K562 (cell line): ENCODE results near the gene RAVER2. TPM values are rescaled to one million over a fixed set of nuclear protein-coding genes. Genes with fewer than 3 reads are reported as not detected.

ENCODE experiments used
- ATAC-seq: fragments of 200-7000 bp; cut with Tn5 transposase; 3 replicates; pipeline ENCODE4 v1.9.1; 2020; ENCODE audit warnings: moderate library complexity
- BruUV-seq: library from RNA; stranded (reverse); fragments of 400-500 nt; replicated peaks from 2 replicates; lab custom pipeline; 2021; lab: Mats Ljungman, UMichigan
- CTCF ChIA-PET: fragments of 300-600 bp; formaldehyde crosslinking; extraction: SDS; loops from one replicate; lab custom pipeline; 2021; ENCODE audit warnings: low intra/inter-chr PET ratio; lab: Yijun Ruan, JAX
- POLR2A ChIA-PET: fragments of 300-600, 350-650 bp; sonication (Branson Sonifier 250); formaldehyde crosslinking; extraction: SDS; loops from one replicate; lab custom pipeline; 2021; ENCODE audit warnings: antibody characterized with exemption, inconsistent platforms; lab: Yijun Ruan, JAX
- DNase-seq, 4 experiments: peaks; one replicate each; pipeline versions ENCODE4 v3.0.0 to v3.0.0-alpha.2; 2011 to 2018; ENCODE audit warnings: low spot score in 3 of 4, mixed read lengths in 3 of 4; ENCODE audit errors: extremely low read depth in 1 of 4
- FAIRE-seq: peaks from 2 replicates; lab custom pipeline; 2011; peaks lifted over from hg19 to GRCh38; lab: Jason Lieb, UNC
- H2AFZ ChIP-seq: 2 replicates; pipeline ENCODE4 v1.6.0; 2011; ENCODE audit warnings: low read depth, low read length, control low read depth, inconsistent platforms
- H3K27ac ChIP-seq: fragments of 200-600 bp; 3 replicates; pipeline ENCODE4 v1.8.0; 2011; ENCODE audit warnings: low read depth, mild to moderate bottlenecking, control low read depth, inconsistent platforms, low read length, moderate library complexity, mixed read lengths; ENCODE audit errors: extremely low read depth
- H3K27me3 ChIP-seq, 2 experiments: fragments of 300-600 bp in 1 of 2; 2 replicates in 1 of 2; 3 replicates in 1 of 2; pipeline versions ENCODE4 v1.6.0 to v1.8.0; 2011; ENCODE audit warnings: inconsistent platforms in 2 of 2, low read length in 2 of 2, mild to moderate bottlenecking in 1 of 2, mixed read lengths in 1 of 2, moderate library complexity in 1 of 2; ENCODE audit not compliant: control insufficient read depth in 2 of 2, insufficient read depth in 2 of 2
- H3K36me3 ChIP-seq: fragments of 300-600 bp; 3 replicates; pipeline ENCODE4 v1.8.0; 2011; ENCODE audit warnings: mild to moderate bottlenecking, low read length, inconsistent platforms; ENCODE audit not compliant: control insufficient read depth, insufficient read depth
- H3K4me1 ChIP-seq, 2 experiments: fragments of 200-600 bp in 1 of 2; replicated peaks in 1 of 2; 2 replicates in 1 of 2; 3 replicates in 1 of 2; pipeline versions ENCODE4 v1.5.1 to v1.8.0; 2011; ENCODE audit warnings: inconsistent platforms in 2 of 2, low read length in 2 of 2, mild to moderate bottlenecking in 1 of 2, mixed read lengths in 1 of 2, moderate library complexity in 1 of 2; ENCODE audit not compliant: control insufficient read depth in 2 of 2, insufficient read depth in 2 of 2
- H3K4me2 ChIP-seq: 2 replicates; pipeline ENCODE4 v1.6.1; 2011; ENCODE audit warnings: low read length, control low read depth, inconsistent platforms, mixed read lengths; ENCODE audit not compliant: insufficient read depth
- H3K4me3 ChIP-seq: fragments of 200-600 bp; sonication (generic), shearing (Covaris generic); 2 replicates; pipeline ENCODE4 v1.5.1; 2016; ENCODE audit warnings: control low read depth, inconsistent platforms
- H3K79me2 ChIP-seq: fragments of 200-600 bp; 3 replicates; pipeline ENCODE4 v1.8.0; 2011; ENCODE audit warnings: low read length, inconsistent platforms; ENCODE audit not compliant: control insufficient read depth, insufficient read depth
- H3K9ac ChIP-seq, 2 experiments: 2 replicates each; pipeline versions ENCODE4 v1.6.0 to v1.6.1; 2011; ENCODE audit warnings: low read depth in 2 of 2, low read length in 2 of 2, control low read depth in 1 of 2, inconsistent platforms in 1 of 2, mild to moderate bottlenecking in 1 of 2, mixed read lengths in 1 of 2; ENCODE audit not compliant: insufficient read depth in 1 of 2
- H3K9me1 ChIP-seq: one replicate; pipeline ENCODE4 v1.6.0; 2011; ENCODE audit warnings: inconsistent platforms, mild to moderate bottlenecking, low read length, moderate library complexity; ENCODE audit not compliant: control insufficient read depth, insufficient read depth
- H3K9me3 ChIP-seq: replicated peaks from 2 replicates; pipeline ENCODE4 v1.5.1; 2011; ENCODE audit warnings: low read depth, low read length, inconsistent platforms; ENCODE audit not compliant: control insufficient read depth, insufficient read depth
- H4K20me1 ChIP-seq: replicated peaks from 2 replicates; pipeline ENCODE4 v1.6.1; 2011; ENCODE audit warnings: low read length, inconsistent platforms, mixed read lengths; ENCODE audit not compliant: control insufficient read depth, insufficient read depth
- ATF3 ChIP-seq, 2 experiments: fragments of 450-650 bp in 1 of 2; sonication (generic) in 1 of 2; formaldehyde crosslinking in 1 of 2; IDR thresholded peaks in 1 of 2; conservative IDR thresholded peaks in 1 of 2; 2 replicates each; pipeline versions ENCODE4 v1.6.1 to v1.8.1; 2016 to 2023; ENCODE audit warnings: mild to moderate bottlenecking in 2 of 2, moderate library complexity in 2 of 2, inconsistent platforms in 1 of 2, missing genetic modification reagents in 1 of 2
- CREB1 ChIP-seq, 2 experiments: sonication (generic) in 1 of 2; formaldehyde crosslinking in 1 of 2; IDR thresholded peaks; 2 replicates each; pipeline versions ENCODE4 v1.6.1 to v1.8.0; 2012 to 2022; ENCODE audit warnings: inconsistent platforms in 1 of 2, mild to moderate bottlenecking in 1 of 2, missing genetic modification reagents in 1 of 2, moderate library complexity in 1 of 2
- EWSR1 ChIP-seq: fragments of 450-650 bp; IDR thresholded peaks from 2 replicates; pipeline ENCODE4 v1.6.1; 2018; ENCODE audit warnings: borderline replicate concordance, mild to moderate bottlenecking, low read depth, moderate library complexity; ENCODE audit not compliant: partially characterized antibody
- GTF2E2 ChIP-seq: fragments of 200-800 bp; sonication (Bioruptor generic); IDR thresholded peaks from 2 replicates; pipeline ENCODE4 v1.6.1; 2016; ENCODE audit warnings: missing genetic modification characterization, missing compliant biosample characterization
- HDAC2 ChIP-seq: fragments of 450-650 bp; IDR thresholded peaks from 2 replicates; pipeline ENCODE4 v1.6.1; 2016; ENCODE audit warnings: mild to moderate bottlenecking
- KHSRP ChIP-seq: fragments of 450-650 bp; IDR thresholded peaks from 2 replicates; pipeline ENCODE4 v1.6.1; 2017
- MCM3 ChIP-seq: fragments of 450-650 bp; IDR thresholded peaks from 2 replicates; pipeline ENCODE4 v1.6.1; 2016
- MYC ChIP-seq, 2 experiments: fragments of 250-450 bp in 1 of 2; sonication (Bioruptor Pico) in 1 of 2; IDR thresholded peaks; 2 replicates each; pipeline versions ENCODE4 v1.5.1 to v1.6.1; 2012 to 2021; ENCODE audit warnings: low read depth in 2 of 2, borderline replicate concordance in 1 of 2, improper control_type of control experiment in 1 of 2, low read length in 1 of 2, mild to moderate bottlenecking in 1 of 2, moderate library complexity in 1 of 2
- PHF21A ChIP-seq: fragments of 450-650 bp; IDR thresholded peaks from 2 replicates; pipeline ENCODE4 v1.6.1; 2017; ENCODE audit warnings: low read depth, borderline replicate concordance
- SNIP1 ChIP-seq: fragments of 450-650 bp; IDR thresholded peaks from 2 replicates; pipeline ENCODE4 v1.7.1; 2017; ENCODE audit warnings: low read depth, mild to moderate bottlenecking
- TFAP4 ChIP-seq: sonication (generic); formaldehyde crosslinking; IDR thresholded peaks from 2 replicates; pipeline ENCODE4 v1.8.0; 2022; ENCODE audit warnings: missing genetic modification reagents, mild to moderate bottlenecking, moderate library complexity, borderline replicate concordance
- ZC3H4 ChIP-seq: sonication (generic); formaldehyde crosslinking; IDR thresholded peaks from 2 replicates; pipeline ENCODE4 v1.9.0; 2021; ENCODE audit warnings: missing genetic modification reagents, borderline replicate concordance
- ZNF232 ChIP-seq: sonication (generic); formaldehyde crosslinking; IDR thresholded peaks from 2 replicates; pipeline ENCODE4 v1.8.0; 2022; ENCODE audit warnings: mild to moderate bottlenecking, missing genetic modification reagents
- ZNF592 ChIP-seq: fragments of 450-650 bp; IDR thresholded peaks from 2 replicates; pipeline ENCODE4 v1.6.1; 2017; ENCODE audit warnings: antibody characterized with exemption, mild to moderate bottlenecking
- ZNF778 ChIP-seq: fragments of 450-650 bp; formaldehyde crosslinking; IDR thresholded peaks from 2 replicates; pipeline ENCODE4 v1.4.0; 2020; ENCODE audit warnings: mild to moderate bottlenecking, moderate library complexity
- WGBS: fragments of 100-300 bp; shearing (Covaris generic); methylation state at CpG from one replicate; pipeline ENCODE4 v1.1.6; 2016; ENCODE audit warnings: low coverage, mixed read lengths; ENCODE audit not compliant: insufficient coverage; ENCODE audit errors: missing lambda C conversion rate; 5-methylcytosine and 5-hydroxymethylcytosine counted together
- in situ Hi-C: fragments of 300-500 bp; cut with MboI; formaldehyde crosslinking; loops from 4 replicates; pipeline ENCODE4 v1.15.0; 2018; ENCODE audit warnings: inconsistent platforms, mixed read lengths
- intact Hi-C: fragments of 100-400 bp; cut with micrococcal nuclease; formaldehyde crosslinking; loops from 2 replicates; pipeline ENCODE4 v1.14.2; 2022
- polyA plus RNA-seq, 8 experiments: library from polyadenylated mRNA; depleted of rRNA in 4 of 8; stranded (reverse) in 5 of 8; unstranded in 3 of 8; fragments of >200 nt; fragmentation: Nextera tagmentation in 2 of 8; fragmentation: Illumina TruSeq in 1 of 8; extraction: Ambion mirVana in 2 of 8; extraction: Trizol in 1 of 8; gene quantifications; 2 replicates each; pipeline versions ENCODE4 v1.2.1 to v1.2.3, GENCODE V29; 2011 to 2014; ENCODE audit warnings: inconsistent platforms in 1 of 8, missing spikeins in 1 of 8
- total RNA-seq, 7 experiments: library from RNA; depleted of rRNA in 6 of 7; stranded (reverse); fragments of >200 nt in 6 of 7; fragmentation: Illumina TruSeq in 2 of 7; extraction: Trizol in 2 of 7; gene quantifications; 2 replicates each; pipeline versions ENCODE4 v1.2.1 to v1.2.3, GENCODE V29; 2011 to 2021; ENCODE audit warnings: low replicate concordance in 1 of 7

Gene RAVER2
- total and polyA plus RNA-seq, 9 of the 15 experiments (the other 6 are each of a cell fraction or from before 2014, with no cell fraction given): 1.8 to 6.1 (median 4.4) TPM

- Histone ChIP-seq H3K79me2 (no peaks in the 10 kb centered on the region), H3K27ac (no peak overlapping the region; the same call in 2 of the 3 replicates), H3K9me1 (peaks cover 3% of the 10 kb centered on the region), H3K4me2 (no peak overlapping the region), H3K36me3 (peaks cover 71% of the 10 kb centered on the region), H3K27me3 (no peaks in the 10 kb centered on the region), H2AFZ (no peak overlapping the region), H3K9me3 (no peaks in the 10 kb centered on the region), H3K4me1 (no peaks in the 10 kb centered on the region; a peak in 1 of 5 replicates), H3K9ac (peak overlapping the region in 1 of 2 experiments; percentile 19; a peak in 1 of 4 replicates), H3K4me3 (no peak overlapping the region), H4K20me1 (no peaks in the 10 kb centered on the region)
- intact Hi-C loops: no loop called here
- peak; percentile 53 for ATAC-seq
- in situ Hi-C loops: no loop called here
- POLR2A ChIA-PET: no interaction called here
- WGBS: 83% methylated on average over 10 of the region's 10 CpGs
- FAIRE-seq: no peak
- DNase-seq: no peak
- CTCF ChIA-PET: no interaction called here
- BruUV-seq: no TSS peak
- TF ChIP-seq SNIP1: no peak
- TF ChIP-seq EWSR1: no peak
- TF ChIP-seq PHF21A: no peak
- no peak for TF ChIP-seq ZC3H4
- TF ChIP-seq MYC (IDR thresholded peaks at IDR 0.05; ENCODE audit: low read depth, low read length): no peak
- TF ChIP-seq MYC (CRISPR knock-in tag; IDR thresholded peaks at IDR 0.05; ENCODE audit: borderline replicate concordance, low read depth): no peak
- no peak for TF ChIP-seq MCM3
- TF ChIP-seq CREB1 (IDR thresholded peaks at IDR 0.05): no peak
- no peak for TF ChIP-seq CREB1 (CRISPR knock-in tag; IDR thresholded peaks at IDR 0.05)
- no peak for TF ChIP-seq ZNF778 (CRISPR knock-in tag)
- no peak for TF ChIP-seq KHSRP
- TF ChIP-seq ZNF592: no peak
- TF ChIP-seq HDAC2: no peak
- peak; percentile 32 for TF ChIP-seq ATF3 (IDR thresholded peaks at IDR 0.05)
- no peak for TF ChIP-seq ATF3 (CRISPR knock-in tag; conservative IDR thresholded peaks at IDR 0.05)
- TF ChIP-seq TFAP4 (CRISPR knock-in tag): peak; percentile 29; the same call in 1 of the 2 replicates
- TF ChIP-seq GTF2E2 (tag): no peak
- no peak for TF ChIP-seq ZNF232 (CRISPR knock-in tag)
These were observed 111.7 kb downstream of the RAVER2 start for GRCh38 chr1:64856553-64856952.
